GM23338 (cell line): ENCODE data around the gene ERMARD. TPM values are rescaled to one million over a fixed set of nuclear protein-coding genes. Genes with fewer than 3 reads are reported as not detected.

Experiments
- ATAC-seq: fragments of 200-7000 bp; cut with Tn5 transposase; 3 replicates; pipeline ENCODE4 v1.9.1; 2020
- DNase-seq: peaks from one replicate; pipeline ENCODE4 v3.0.0-alpha.2; 2015; ENCODE audit warnings: low spot score
- H2AFZ ChIP-seq: fragments of 200-600 bp; sonication (generic); 2 replicates; pipeline ENCODE4 v1.8.0; 2016; ENCODE audit warnings: antibody characterized with exemption, mild to moderate bottlenecking, moderate library complexity
- H3F3A ChIP-seq: fragments of 200-600 bp; sonication (generic); replicated peaks from 2 replicates; pipeline ENCODE4 v1.8.0; 2017; ENCODE audit warnings: antibody characterized with exemption, mixed run types, low read depth
- H3K27ac ChIP-seq: fragments of 200-600 bp; sonication (generic); 2 replicates; pipeline ENCODE4 v1.6.1; 2016; ENCODE audit warnings: low read depth
- H3K27me3 ChIP-seq: fragments of 200-600 bp; sonication (generic); 2 replicates; pipeline ENCODE4 v1.8.0; 2016; ENCODE audit warnings: mild to moderate bottlenecking, mixed run types, moderate library complexity; ENCODE audit not compliant: insufficient read depth
- H3K36me3 ChIP-seq: fragments of 200-600 bp; sonication (generic); 2 replicates; pipeline ENCODE4 v1.8.0; 2016; ENCODE audit warnings: mild to moderate bottlenecking; ENCODE audit not compliant: insufficient read depth
- H3K4me1 ChIP-seq: fragments of 200-600 bp; sonication (generic); 2 replicates; pipeline ENCODE4 v1.8.0; 2016; ENCODE audit warnings: mild to moderate bottlenecking, moderate library complexity; ENCODE audit not compliant: insufficient read depth
- H3K4me2 ChIP-seq: fragments of 200-600 bp; sonication (generic); 2 replicates; pipeline ENCODE4 v1.7.1; 2017; ENCODE audit warnings: mixed run types
- H3K4me3 ChIP-seq: fragments of 200-600 bp; sonication (generic); 2 replicates; pipeline ENCODE4 v1.6.1; 2016; ENCODE audit warnings: mixed run types
- H3K79me2 ChIP-seq: fragments of 200-600 bp; sonication (generic); replicated peaks from 2 replicates; pipeline ENCODE4 v1.8.0; 2017; ENCODE audit warnings: mild to moderate bottlenecking; ENCODE audit not compliant: insufficient read depth
- H3K9me2 ChIP-seq: fragments of 200-600 bp; sonication (generic); 2 replicates; pipeline ENCODE4 v1.8.0; 2017; ENCODE audit not compliant: insufficient read depth
- H4K20me1 ChIP-seq: fragments of 200-600 bp; sonication (generic); replicated peaks from 2 replicates; pipeline ENCODE4 v1.8.0; 2017; ENCODE audit warnings: mild to moderate bottlenecking; ENCODE audit not compliant: insufficient read depth
- H3K27ac Mint-ChIP-seq: 2 replicates; pipeline ENCODE4 v1.8.0; 2020; ENCODE audit warnings: inconsistent platforms, mild to moderate bottlenecking, moderate library complexity, mixed read lengths
- H3K27me3 Mint-ChIP-seq: 3 replicates; pipeline ENCODE4 v1.8.0; 2022; ENCODE audit warnings: low read depth, mild to moderate bottlenecking, moderate library complexity, mixed read lengths, inconsistent platforms; ENCODE audit not compliant: insufficient read depth, poor library complexity
- H3K36me3 Mint-ChIP-seq: 3 replicates; pipeline ENCODE4 v1.8.0; 2021; ENCODE audit warnings: low read depth, mild to moderate bottlenecking, inconsistent platforms, moderate library complexity, mixed read lengths
- H3K4me1 Mint-ChIP-seq: 3 replicates; pipeline ENCODE4 v1.8.0; 2020; ENCODE audit warnings: mild to moderate bottlenecking, inconsistent platforms, mixed read lengths
- H3K4me3 Mint-ChIP-seq: 3 replicates; pipeline ENCODE4 v1.8.0; 2021; ENCODE audit warnings: moderate library complexity, mild to moderate bottlenecking, inconsistent platforms, mixed read lengths
- H3K9me3 Mint-ChIP-seq: 3 replicates; pipeline ENCODE4 v1.8.0; 2020; ENCODE audit warnings: moderate library complexity, mild to moderate bottlenecking, inconsistent platforms, mixed read lengths
- EZH2 ChIP-seq: fragments of 200-600 bp; sonication (generic); IDR thresholded peaks from one replicate; pipeline ENCODE4 v1.8.0; 2017; ENCODE audit warnings: antibody characterized with exemption, mild to moderate bottlenecking, low read depth; ENCODE audit not compliant: unreplicated experiment
- JUNB ChIP-seq: IDR thresholded peaks from one replicate; pipeline ENCODE4 v1.6.1; 2016; ENCODE audit warnings: antibody characterized with exemption; ENCODE audit not compliant: unreplicated experiment
- REST ChIP-seq: IDR thresholded peaks from one replicate; pipeline ENCODE4 v1.6.1; 2018; ENCODE audit warnings: antibody characterized with exemption; ENCODE audit not compliant: unreplicated experiment
- STAT1 ChIP-seq: IDR thresholded peaks from one replicate; pipeline ENCODE4 v1.6.1; 2016; ENCODE audit warnings: antibody characterized with exemption; ENCODE audit not compliant: unreplicated experiment
- ZNF331 ChIP-seq: fragments of 250-450 bp; sonication (Bioruptor Pico); IDR thresholded peaks from 2 replicates; pipeline ENCODE4 v1.5.0; 2020; ENCODE audit warnings: low read depth, mild to moderate bottlenecking, moderate library complexity
- ZNF462 ChIP-seq: fragments of 250-450 bp; sonication (Bioruptor Pico); IDR thresholded peaks from 2 replicates; pipeline ENCODE4 v1.5.0; 2020; ENCODE audit warnings: mild to moderate bottlenecking, moderate library complexity
- polyA plus RNA-seq: library from polyadenylated mRNA; unstranded; fragments of >200 nt; fragmentation: Nextera tagmentation; extraction: Ambion mirVana; gene quantifications from 2 replicates; pipeline ENCODE4 v1.2.1, GENCODE V29; 2016
- total RNA-seq: library from RNA; depleted of rRNA; stranded (reverse); fragments of >200 nt; shearing (Covaris generic); gene quantifications from 2 replicates; pipeline ENCODE4 v1.2.3, GENCODE V29; 2014

ERMARD gene
- total and polyA plus RNA-seq, 2 experiments from 2014 or later: 7.6 to 8.6 TPM

- H3K4me1 Mint-ChIP-seq: peaks cover 8% of the 10 kb centered on the region
- Histone ChIP-seq H2AFZ (no peak overlapping the region), H3K4me2 (no peak overlapping the region), H4K20me1 (no peaks in the 10 kb centered on the region), H3F3A (no peaks in the 10 kb centered on the region), H3K4me1 (no peaks in the 10 kb centered on the region), H3K9me2 (no peaks in the 10 kb centered on the region), H3K36me3 (no peaks in the 10 kb centered on the region), H3K4me3 (no peak overlapping the region), H3K79me2 (no peaks in the 10 kb centered on the region), H3K27ac (no peak overlapping the region), H3K27me3 (no peaks in the 10 kb centered on the region)
- ATAC-seq: no peak
- H3K36me3 Mint-ChIP-seq: no peaks in the 10 kb centered on the region; the same call in 2 of the 3 replicates
- H3K27ac Mint-ChIP-seq: no peak overlapping the region
- H3K4me3 Mint-ChIP-seq: no peak overlapping the region
- no peak for DNase-seq
- TF ChIP-seq EZH2 (no peak), STAT1 (no peak), JUNB (no peak), ZNF462 (no peak), ZNF331 (CRISPR knock-in tag) (no peak), REST (no peak)
- no peaks in the 10 kb centered on the region; the same call in 1 of the 3 replicates for H3K9me3 Mint-ChIP-seq
- H3K27me3 Mint-ChIP-seq: peaks cover 22% of the 10 kb centered on the region
Observed at GRCh38 chr6:169802790-169803189, 51.4 kb downstream of the ERMARD start.
